Motor neuron (in vitro differentiated cells): ENCODE measurements around the gene ST3GAL3. TPM values are rescaled to one million over a fixed set of nuclear protein-coding genes. Genes with fewer than 3 reads are reported as not detected.
A peak's percentile ranks its signal among the peaks of the same experiment; 100 is the strongest.

Source experiments
- ATAC-seq, 8 experiments: fragments of 200-7000 bp; cut with Tn5 transposase; replicated peaks in 6 of 8; 2 replicates each; pipeline ENCODE4 v1.8.0; 2021; ENCODE audit warnings: mild to moderate bottlenecking in 8 of 8, moderate library complexity in 8 of 8
- H3K27ac ChIP-seq, 2 donors: fragments of 250-450 bp; sonication (Bioruptor Pico); 2 replicates each; pipeline ENCODE4 v1.9.0; 2021; ENCODE audit warnings: antibody characterized with exemption in 2 of 2, mild to moderate bottlenecking in 2 of 2, moderate library complexity in 1 of 2
- H3K4me1 ChIP-seq, 2 donors: fragments of 250-450 bp; sonication (Bioruptor Pico); replicated peaks in 1 of 2; 2 replicates each; pipeline ENCODE4 v1.6.1; 2021; ENCODE audit warnings: antibody characterized with exemption in 2 of 2, mild to moderate bottlenecking in 2 of 2, moderate library complexity in 1 of 2
- H3K4me3 ChIP-seq, 5 donors: fragments of 250-450 bp; sonication (Bioruptor Pico); 2 replicates each; pipeline ENCODE4 v1.9.0; 2021; ENCODE audit warnings: antibody characterized with exemption in 5 of 5, mild to moderate bottlenecking in 5 of 5, moderate library complexity in 4 of 5
- WGBS, 10 experiments: fragments of 450-650 bp; shearing (Covaris generic); methylation state at CpG; one replicate each; pipeline ENCODE4 v1.0.0; 2022; 5-methylcytosine and 5-hydroxymethylcytosine counted together
- in situ Hi-C, 9 experiments: fragments of 400-800 bp; cut with MboI; loops; one replicate each; pipeline ENCODE4 v1.15.0; 2021; ENCODE audit warnings: low sequenced_read_pairs in 9 of 9, low pct_unique_long_range_greater_than_20kb in 2 of 9; ENCODE audit not compliant: unreplicated experiment in 9 of 9
- total RNA-seq, 8 experiments: library from RNA; unstranded; fragments of 300-600 nt; gene quantifications; 2 replicates each; pipeline versions ENCODE4 v1.2.3 to v1.2.4, GENCODE V29; 2022

ST3GAL3 gene
- total RNA-seq, 8 experiments from 2014 or later: 11.7 to 30.6 (median 29.0) TPM

DNA sequence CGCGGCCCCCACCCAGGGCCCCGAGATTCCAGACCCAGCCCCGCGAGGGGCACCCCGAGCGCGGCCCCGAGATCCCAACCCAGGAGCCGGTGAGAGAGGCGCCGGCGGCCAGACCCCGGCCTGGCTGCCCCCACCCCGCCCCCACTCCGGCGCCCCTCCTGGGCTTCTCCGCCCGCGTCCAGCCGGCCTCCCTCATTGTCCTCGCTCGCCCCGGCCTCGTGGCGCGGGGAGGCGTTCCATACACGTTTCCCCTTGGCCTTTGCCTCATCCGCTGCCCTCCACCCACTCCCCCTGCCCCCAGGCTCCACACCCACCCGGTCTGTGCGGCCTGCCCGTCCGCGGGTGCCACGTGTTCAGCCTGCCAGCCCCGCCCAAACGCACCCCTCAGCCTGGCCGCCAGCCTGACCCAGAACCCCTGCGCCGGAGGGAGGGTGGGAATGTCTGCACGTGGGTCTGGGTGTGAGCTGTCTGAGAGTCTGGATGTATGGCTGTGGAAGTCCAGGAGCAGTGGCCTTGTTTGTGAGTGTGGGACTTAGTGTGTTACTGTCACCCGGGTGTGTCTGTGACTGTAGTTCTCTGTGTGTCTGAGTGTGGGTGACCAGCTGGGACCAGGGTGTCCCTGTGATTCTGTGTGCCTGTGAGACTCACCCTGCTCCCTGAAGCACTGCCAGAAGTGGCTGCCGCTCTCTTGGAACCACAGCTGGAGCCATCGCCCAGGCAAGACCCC, 272.4 kb downstream of the ST3GAL3 start:
- H3K4me3 ChIP-seq: peak overlapping the region; percentile 54 to 90 (median 76)
- ATAC-seq: peak; percentile 31 to 69 (median 58)
- 10 to 61% (median 60%) methylated on average over 1 to 2 of the region's 45 CpGs; no CpG with 5 or more reads in 7 of the 10 experiments for WGBS, 10 experiments
- peaks cover 27 to 42% of the 10 kb centered on the region in 2 donors for H3K4me1 ChIP-seq
- H3K27ac ChIP-seq: peak overlapping the region; percentile 66 to 78
- in situ Hi-C loops: no loop called here

DNA sequence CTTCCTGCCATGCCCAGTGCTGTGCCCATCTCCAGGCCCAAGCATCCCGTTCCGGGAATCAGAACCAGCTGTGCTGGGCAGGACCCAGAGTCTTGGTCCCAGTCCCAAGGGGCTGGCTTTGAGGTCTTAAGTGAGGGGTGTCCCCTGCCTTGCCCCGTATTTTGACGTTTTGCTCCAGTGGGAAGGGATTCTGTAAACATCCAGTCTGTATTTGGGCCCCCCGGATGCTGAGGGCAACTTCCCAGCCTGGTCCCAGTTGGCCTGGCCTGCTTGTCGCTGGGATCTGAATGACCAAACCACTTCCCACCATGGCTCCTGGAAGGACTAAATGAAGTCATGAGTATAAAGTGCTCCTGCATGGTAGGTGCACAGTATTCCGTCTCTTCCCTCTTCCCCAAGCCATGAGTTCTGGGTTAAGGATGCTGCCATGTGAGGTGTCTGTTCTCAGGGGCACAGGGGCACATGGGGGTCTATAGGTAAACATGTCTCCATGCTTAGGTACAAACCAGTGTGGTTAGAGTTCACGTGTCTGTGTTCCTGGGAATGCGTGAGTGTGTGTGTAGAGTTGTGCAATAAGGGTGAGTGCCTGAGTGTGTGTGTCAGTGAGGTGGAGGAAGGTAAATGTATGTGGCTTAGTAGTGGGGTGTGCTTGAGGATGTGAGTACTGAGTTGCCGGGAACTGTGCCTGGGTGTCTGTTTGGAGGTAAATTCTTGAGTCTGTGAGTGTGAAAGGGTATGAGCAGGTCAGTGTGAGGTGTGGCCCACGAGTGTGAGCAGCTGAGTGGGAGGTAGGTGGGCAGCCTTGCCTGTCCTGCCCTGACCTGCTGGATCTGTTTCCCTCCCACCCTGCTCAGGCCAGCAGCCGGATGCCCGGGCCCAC, 273.2 kb downstream of the ST3GAL3 start:
- H3K4me3 ChIP-seq: peak overlapping the region; percentile 54 to 90 (median 76)
- H3K4me1 ChIP-seq: peaks cover 27 to 42% of the 10 kb centered on the region in 2 donors
- WGBS, 10 experiments: 0 to 100% (median 74%) methylated on average over 1 to 8 of the region's 13 CpGs; no CpG with 5 or more reads in 2 of the 10 experiments
- peak in 2 of 8 experiments; percentile 3 to 6 for ATAC-seq
- H3K27ac ChIP-seq: peak overlapping the region in 1 of 2 donors; percentile 24
- in situ Hi-C loops: no loop called here

Other genes starting within 250 kb of the ST3GAL3 start
- gene PTPRF, start 176.7 kb upstream of the ST3GAL3 start, total RNA-seq: 100 to 1,000 TPM in 2 of 8 experiments, 10 to 100 TPM in 5, 1 to 10 TPM in 1; 7.8 to 119 (median 74.7) TPM
- gene KDM4A, start 57.4 kb upstream of the ST3GAL3 start, total RNA-seq: 10 to 100 TPM; 35.0 to 72.0 (median 39.9) TPM
- gene ARTN, start 226.3 kb downstream of the ST3GAL3 start, total RNA-seq: 1 to 10 TPM in 4 of 8 experiments, under 1 TPM in 4; 0.21 to 3.5 (median 1.3) TPM
- 10 to 100 TPM; 21.1 to 30.4 (median 26.7) TPM for gene IPO13, start 239.4 kb downstream of the ST3GAL3 start, total RNA-seq